K562 (cell line): ENCODE data around the gene MAPRE2. TPM values are rescaled to one million over a fixed set of nuclear protein-coding genes. Genes with fewer than 3 reads are reported as not detected.

ENCODE experiments used
- ATAC-seq: fragments of 200-7000 bp; cut with Tn5 transposase; 3 replicates; pipeline ENCODE4 v1.9.1; 2020; ENCODE audit warnings: moderate library complexity
- BruUV-seq: library from RNA; stranded (reverse); fragments of 400-500 nt; replicated peaks from 2 replicates; lab custom pipeline; 2021; lab: Mats Ljungman, UMichigan
- CTCF ChIA-PET: fragments of 300-600 bp; formaldehyde crosslinking; extraction: SDS; loops from one replicate; lab custom pipeline; 2021; ENCODE audit warnings: low intra/inter-chr PET ratio; lab: Yijun Ruan, JAX
- POLR2A ChIA-PET: fragments of 300-600, 350-650 bp; sonication (Branson Sonifier 250); formaldehyde crosslinking; extraction: SDS; loops from one replicate; lab custom pipeline; 2021; ENCODE audit warnings: antibody characterized with exemption, inconsistent platforms; lab: Yijun Ruan, JAX
- DNase-seq, 4 experiments: peaks; one replicate each; pipeline versions ENCODE4 v3.0.0 to v3.0.0-alpha.2; 2011 to 2018; ENCODE audit warnings: low spot score in 3 of 4, mixed read lengths in 3 of 4; ENCODE audit errors: extremely low read depth in 1 of 4
- FAIRE-seq: peaks from 2 replicates; lab custom pipeline; 2011; peaks lifted over from hg19 to GRCh38; lab: Jason Lieb, UNC
- H2AFZ ChIP-seq: 2 replicates; pipeline ENCODE4 v1.6.0; 2011; ENCODE audit warnings: low read depth, low read length, control low read depth, inconsistent platforms
- H3K27ac ChIP-seq: fragments of 200-600 bp; 3 replicates; pipeline ENCODE4 v1.8.0; 2011; ENCODE audit warnings: low read depth, mild to moderate bottlenecking, control low read depth, inconsistent platforms, low read length, moderate library complexity, mixed read lengths; ENCODE audit errors: extremely low read depth
- H3K27me3 ChIP-seq, 2 experiments: fragments of 300-600 bp in 1 of 2; 2 replicates in 1 of 2; 3 replicates in 1 of 2; pipeline versions ENCODE4 v1.6.0 to v1.8.0; 2011; ENCODE audit warnings: inconsistent platforms in 2 of 2, low read length in 2 of 2, mild to moderate bottlenecking in 1 of 2, mixed read lengths in 1 of 2, moderate library complexity in 1 of 2; ENCODE audit not compliant: control insufficient read depth in 2 of 2, insufficient read depth in 2 of 2
- H3K36me3 ChIP-seq: fragments of 300-600 bp; 3 replicates; pipeline ENCODE4 v1.8.0; 2011; ENCODE audit warnings: mild to moderate bottlenecking, low read length, inconsistent platforms; ENCODE audit not compliant: control insufficient read depth, insufficient read depth
- H3K4me1 ChIP-seq, 2 experiments: fragments of 200-600 bp in 1 of 2; replicated peaks in 1 of 2; 2 replicates in 1 of 2; 3 replicates in 1 of 2; pipeline versions ENCODE4 v1.5.1 to v1.8.0; 2011; ENCODE audit warnings: inconsistent platforms in 2 of 2, low read length in 2 of 2, mild to moderate bottlenecking in 1 of 2, mixed read lengths in 1 of 2, moderate library complexity in 1 of 2; ENCODE audit not compliant: control insufficient read depth in 2 of 2, insufficient read depth in 2 of 2
- H3K4me2 ChIP-seq: 2 replicates; pipeline ENCODE4 v1.6.1; 2011; ENCODE audit warnings: low read length, control low read depth, inconsistent platforms, mixed read lengths; ENCODE audit not compliant: insufficient read depth
- H3K4me3 ChIP-seq: fragments of 200-600 bp; sonication (generic), shearing (Covaris generic); 2 replicates; pipeline ENCODE4 v1.5.1; 2016; ENCODE audit warnings: control low read depth, inconsistent platforms
- H3K79me2 ChIP-seq: fragments of 200-600 bp; 3 replicates; pipeline ENCODE4 v1.8.0; 2011; ENCODE audit warnings: low read length, inconsistent platforms; ENCODE audit not compliant: control insufficient read depth, insufficient read depth
- H3K9ac ChIP-seq, 2 experiments: 2 replicates each; pipeline versions ENCODE4 v1.6.0 to v1.6.1; 2011; ENCODE audit warnings: low read depth in 2 of 2, low read length in 2 of 2, control low read depth in 1 of 2, inconsistent platforms in 1 of 2, mild to moderate bottlenecking in 1 of 2, mixed read lengths in 1 of 2; ENCODE audit not compliant: insufficient read depth in 1 of 2
- H3K9me1 ChIP-seq: one replicate; pipeline ENCODE4 v1.6.0; 2011; ENCODE audit warnings: inconsistent platforms, mild to moderate bottlenecking, low read length, moderate library complexity; ENCODE audit not compliant: control insufficient read depth, insufficient read depth
- H3K9me3 ChIP-seq: replicated peaks from 2 replicates; pipeline ENCODE4 v1.5.1; 2011; ENCODE audit warnings: low read depth, low read length, inconsistent platforms; ENCODE audit not compliant: control insufficient read depth, insufficient read depth
- H4K20me1 ChIP-seq: replicated peaks from 2 replicates; pipeline ENCODE4 v1.6.1; 2011; ENCODE audit warnings: low read length, inconsistent platforms, mixed read lengths; ENCODE audit not compliant: control insufficient read depth, insufficient read depth
- ARNT ChIP-seq, 2 experiments: fragments of 450-650 bp; IDR thresholded peaks; 2 replicates each; pipeline ENCODE4 v1.6.1; 2016; ENCODE audit warnings: mild to moderate bottlenecking in 1 of 2
- CREM ChIP-seq: IDR thresholded peaks from 2 replicates; pipeline ENCODE4 v1.6.1; 2014; ENCODE audit warnings: antibody characterized with exemption, low read depth
- DPF2 ChIP-seq: fragments of 450-650 bp; IDR thresholded peaks from 2 replicates; pipeline ENCODE4 v1.6.1; 2016
- FOSL1 ChIP-seq: fragments of 200-800 bp; sonication (Bioruptor generic); conservative IDR thresholded peaks from 2 replicates; pipeline ENCODE4 v1.6.1; 2016; ENCODE audit warnings: missing genetic modification characterization, missing compliant biosample characterization
- FOXA3 ChIP-seq, 2 experiments: fragments of 450-650 bp in 1 of 2; sonication (generic) in 1 of 2; formaldehyde crosslinking; IDR thresholded peaks in 1 of 2; conservative IDR thresholded peaks in 1 of 2; 2 replicates each; pipeline versions ENCODE4 v1.4.0 to v1.8.0; 2020 to 2022; ENCODE audit warnings: mild to moderate bottlenecking in 2 of 2, missing genetic modification reagents in 1 of 2
- HDAC1 ChIP-seq, 2 experiments: fragments of 450-650 bp; IDR thresholded peaks; 2 replicates each; pipeline ENCODE4 v1.6.1; 2016 to 2017; ENCODE audit warnings: inconsistent platforms in 1 of 2, mild to moderate bottlenecking in 1 of 2, moderate library complexity in 1 of 2
- HOXB6 ChIP-seq: fragments of 250-450 bp; sonication (Bioruptor Pico); IDR thresholded peaks from 2 replicates; pipeline ENCODE4 v1.5.1; 2022; ENCODE audit warnings: mild to moderate bottlenecking, borderline replicate concordance
- IRF2 ChIP-seq: sonication (generic); formaldehyde crosslinking; IDR thresholded peaks from 2 replicates; pipeline ENCODE4 v1.8.1; 2022; ENCODE audit warnings: mild to moderate bottlenecking, missing genetic modification reagents
- KAT8 ChIP-seq: fragments of 450-650 bp; IDR thresholded peaks from 2 replicates; pipeline ENCODE4 v1.6.1; 2016; ENCODE audit warnings: low read depth, mild to moderate bottlenecking
- LARP7 ChIP-seq: fragments of 450-650 bp; IDR thresholded peaks from 2 replicates; pipeline ENCODE4 v1.6.1; 2016
- NR3C1 ChIP-seq: sonication (generic); formaldehyde crosslinking; IDR thresholded peaks from 2 replicates; pipeline ENCODE4 v1.8.1; 2022; ENCODE audit warnings: missing genetic modification reagents
- PHTF2 ChIP-seq: fragments of 250-450 bp; sonication (Bioruptor Pico); IDR thresholded peaks from 2 replicates; pipeline ENCODE4 v1.5.0; 2021; ENCODE audit warnings: mild to moderate bottlenecking
- SMARCB1 ChIP-seq: IDR thresholded peaks from 2 replicates; pipeline ENCODE4 v1.6.1; 2011; ENCODE audit warnings: improper control_type of control experiment, low read depth; ENCODE audit not compliant: insufficient read length
- SRF ChIP-seq, 2 experiments: fragments of 250-450, 450-650 bp in 1 of 2; sonication (Bioruptor Pico) in 1 of 2; sonication (generic) in 1 of 2; formaldehyde crosslinking; IDR thresholded peaks; 2 replicates each; pipeline versions ENCODE4 v1.5.0 to v1.5.1; 2020 to 2022; ENCODE audit warnings: mild to moderate bottlenecking in 1 of 2, missing genetic modification reagents in 1 of 2
- TFAM ChIP-seq: fragments of 250-450 bp; sonication (Bioruptor Pico); conservative IDR thresholded peaks from 2 replicates; pipeline ENCODE4 v1.5.0; 2021; ENCODE audit warnings: mild to moderate bottlenecking, moderate library complexity
- WHSC1 ChIP-seq: IDR thresholded peaks from one replicate; pipeline ENCODE4 v1.6.1; 2012; ENCODE audit warnings: low read length, control low read depth, inconsistent platforms
- ZKSCAN1 ChIP-seq: fragments of 150-350 bp; IDR thresholded peaks from 2 replicates; pipeline ENCODE4 v1.6.1; 2016; ENCODE audit warnings: low read depth, low read length
- ZNF175 ChIP-seq: fragments of 200-800 bp; sonication (Bioruptor generic); IDR thresholded peaks from 2 replicates; pipeline ENCODE4 v1.6.1; 2016; ENCODE audit warnings: low read depth, mild to moderate bottlenecking, missing genetic modification characterization, missing compliant biosample characterization
- ZNF431 ChIP-seq: sonication (generic); formaldehyde crosslinking; IDR thresholded peaks from 2 replicates; pipeline ENCODE4 v1.8.0; 2022; ENCODE audit warnings: mild to moderate bottlenecking, missing genetic modification reagents
- WGBS: fragments of 100-300 bp; shearing (Covaris generic); methylation state at CpG from one replicate; pipeline ENCODE4 v1.1.6; 2016; ENCODE audit warnings: low coverage, mixed read lengths; ENCODE audit not compliant: insufficient coverage; ENCODE audit errors: missing lambda C conversion rate; 5-methylcytosine and 5-hydroxymethylcytosine counted together
- in situ Hi-C: fragments of 300-500 bp; cut with MboI; formaldehyde crosslinking; loops from 4 replicates; pipeline ENCODE4 v1.15.0; 2018; ENCODE audit warnings: inconsistent platforms, mixed read lengths
- intact Hi-C: fragments of 100-400 bp; cut with micrococcal nuclease; formaldehyde crosslinking; loops from 2 replicates; pipeline ENCODE4 v1.14.2; 2022
- polyA plus RNA-seq, 8 experiments: library from polyadenylated mRNA; depleted of rRNA in 4 of 8; stranded (reverse) in 5 of 8; unstranded in 3 of 8; fragments of >200 nt; fragmentation: Nextera tagmentation in 2 of 8; fragmentation: Illumina TruSeq in 1 of 8; extraction: Ambion mirVana in 2 of 8; extraction: Trizol in 1 of 8; gene quantifications; 2 replicates each; pipeline versions ENCODE4 v1.2.1 to v1.2.3, GENCODE V29; 2011 to 2014; ENCODE audit warnings: inconsistent platforms in 1 of 8, missing spikeins in 1 of 8
- total RNA-seq, 7 experiments: library from RNA; depleted of rRNA in 6 of 7; stranded (reverse); fragments of >200 nt in 6 of 7; fragmentation: Illumina TruSeq in 2 of 7; extraction: Trizol in 2 of 7; gene quantifications; 2 replicates each; pipeline versions ENCODE4 v1.2.1 to v1.2.3, GENCODE V29; 2011 to 2021; ENCODE audit warnings: low replicate concordance in 1 of 7
- TF ChIP-seq, protein P1 (sequence below), 2 experiments: fragments of 450-650 bp in 1 of 2; sonication (generic) in 1 of 2; formaldehyde crosslinking in 1 of 2; IDR thresholded peaks in 1 of 2; conservative IDR thresholded peaks in 1 of 2; 2 replicates each; pipeline versions ENCODE4 v1.6.1 to v1.8.1; 2016 to 2023; ENCODE audit warnings: mild to moderate bottlenecking in 2 of 2, moderate library complexity in 2 of 2, inconsistent platforms in 1 of 2, missing genetic modification reagents in 1 of 2
- TF ChIP-seq, protein P2 (sequence below), 2 experiments: fragments of 200-800 bp in 1 of 2; sonication (Bioruptor generic) in 1 of 2; sonication (generic) in 1 of 2; formaldehyde crosslinking in 1 of 2; IDR thresholded peaks in 1 of 2; conservative IDR thresholded peaks in 1 of 2; 2 replicates each; pipeline versions ENCODE4 v1.5.0 to v1.6.1; 2016 to 2020; ENCODE audit warnings: missing compliant biosample characterization in 1 of 2, missing genetic modification characterization in 1 of 2, missing genetic modification reagents in 1 of 2

MAPRE2 gene
- total and polyA plus RNA-seq, 9 of the 15 experiments (the other 6 are each of a cell fraction or from before 2014, with no cell fraction given) = 32.3 to 70.7 (median 40.7) TPM

DNA sequence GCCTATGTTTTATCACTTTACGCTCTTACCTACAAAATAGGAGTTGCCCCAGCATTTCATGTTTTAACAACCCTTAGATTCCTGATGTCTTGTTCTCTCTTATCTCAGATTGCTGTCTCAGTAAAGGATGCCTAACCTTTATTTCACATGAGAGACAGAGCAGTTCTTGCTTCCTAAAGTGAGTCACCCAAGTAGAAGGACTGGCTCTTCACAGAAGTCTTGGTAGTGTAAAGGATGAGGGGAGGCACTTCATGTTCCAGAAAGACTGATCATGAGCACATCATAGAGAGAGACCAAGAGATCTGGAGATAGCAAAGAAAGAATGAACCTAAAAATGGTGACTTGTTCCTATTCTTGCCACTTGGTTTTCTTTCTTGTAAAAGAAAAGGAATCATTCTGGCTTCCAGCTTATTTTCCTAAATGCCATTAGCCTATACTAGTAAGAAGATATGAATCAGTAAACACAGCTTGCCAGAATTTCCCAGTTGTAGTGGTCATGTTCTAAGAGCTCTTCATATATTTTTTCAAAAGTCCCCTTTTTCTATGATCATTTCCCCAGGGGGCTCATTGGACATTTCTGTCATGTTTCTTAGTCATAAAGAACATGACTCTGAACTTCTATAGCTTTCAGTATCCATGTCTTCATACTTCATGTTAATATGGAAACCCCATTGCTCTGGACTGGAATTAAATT is 54.9 kb downstream of the MAPRE2 start:
- peak in 1 of 4 experiments; percentile 35 for DNase-seq
- Histone ChIP-seq H4K20me1 (no peaks in the 10 kb centered on the region), H3K4me3 (no peak overlapping the region), H3K4me1 (peaks cover 0 to 13% of the 10 kb centered on the region in 2 experiments; a peak in 3 of 5 replicates), H3K9me3 (no peaks in the 10 kb centered on the region), H3K4me2 (no peak overlapping the region), H3K79me2 (no peaks in the 10 kb centered on the region), H3K9ac (no peak overlapping the region), H3K27me3 (no peaks in the 10 kb centered on the region), H3K36me3 (peaks cover 6% of the 10 kb centered on the region; the same call in 1 of the 3 replicates), H2AFZ (no peak overlapping the region), H3K27ac (peak overlapping the region; percentile 6; the same call in 1 of the 3 replicates), H3K9me1 (no peaks in the 10 kb centered on the region)
- intact Hi-C loops (no loop called here), in situ Hi-C loops (no loop called here)
- ChIA-PET POLR2A (interaction anchor here (0.7 to 1.6 kb wide), 5 partner anchors 9 to 1783 kb away, joined by 3 to 7 read pairs (median 5); no protein-coding TSS in a partner anchor), CTCF (no interaction called here)
- ATAC-seq = peak; percentile 65
- FAIRE-seq = no peak
- no TSS peak for BruUV-seq
- WGBS = 61% methylated on average over 1 of the region's 1 CpG
- TF ChIP-seq LARP7 = no peak
- no peak for TF ChIP-seq ZNF175 (CRISPR knock-in tag)
- TF ChIP-seq KAT8 = no peak
- TF ChIP-seq DPF2 = peak; percentile 38; the same call in 1 of the 2 replicates
- TF ChIP-seq ZNF431 = 0 out of 2 replicates have a peak, but pooled peaks have one; percentile 10
- no peak for TF ChIP-seq TFAM (CRISPR knock-in tag)
- TF ChIP-seq, protein P1, sequence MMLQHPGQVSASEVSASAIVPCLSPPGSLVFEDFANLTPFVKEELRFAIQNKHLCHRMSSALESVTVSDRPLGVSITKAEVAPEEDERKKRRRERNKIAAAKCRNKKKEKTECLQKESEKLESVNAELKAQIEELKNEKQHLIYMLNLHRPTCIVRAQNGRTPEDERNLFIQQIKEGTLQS (IDR thresholded peaks at IDR 0.05) = peak; percentile 53; the same call in 1 of the 2 replicates
- TF ChIP-seq, protein P1 (CRISPR knock-in tag; conservative IDR thresholded peaks at IDR 0.05) = no peak
- 0 out of 4 replicates have a peak, but pooled peaks of 1 of the 2 experiments have one; percentile 16 for TF ChIP-seq HDAC1 (IDR thresholded peaks at IDR 0.05)
- TF ChIP-seq, protein P2, sequence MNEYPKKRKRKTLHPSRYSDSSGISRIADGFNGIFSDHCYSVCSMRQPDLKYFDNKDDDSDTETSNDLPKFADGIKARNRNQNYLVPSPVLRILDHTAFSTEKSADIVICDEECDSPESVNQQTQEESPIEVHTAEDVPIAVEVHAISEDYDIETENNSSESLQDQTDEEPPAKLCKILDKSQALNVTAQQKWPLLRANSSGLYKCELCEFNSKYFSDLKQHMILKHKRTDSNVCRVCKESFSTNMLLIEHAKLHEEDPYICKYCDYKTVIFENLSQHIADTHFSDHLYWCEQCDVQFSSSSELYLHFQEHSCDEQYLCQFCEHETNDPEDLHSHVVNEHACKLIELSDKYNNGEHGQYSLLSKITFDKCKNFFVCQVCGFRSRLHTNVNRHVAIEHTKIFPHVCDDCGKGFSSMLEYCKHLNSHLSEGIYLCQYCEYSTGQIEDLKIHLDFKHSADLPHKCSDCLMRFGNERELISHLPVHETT (CRISPR knock-in tag; conservative IDR thresholded peaks at IDR 0.05 in 1 of 2, IDR thresholded peaks at IDR 0.05 in 1 of 2) = 0 out of 4 replicates have a peak, but pooled peaks of 1 of the 2 experiments have one; percentile 26
- TF ChIP-seq NR3C1 = no peak
- TF ChIP-seq CREM = no peak
- no peak for TF ChIP-seq ARNT (IDR thresholded peaks at IDR 0.05)
- TF ChIP-seq WHSC1 = no peak
- TF ChIP-seq FOSL1 (tag) = peak; percentile 74
- TF ChIP-seq FOXA3 (CRISPR knock-in tag; conservative IDR thresholded peaks at IDR 0.05 in 1 of 2, IDR thresholded peaks at IDR 0.05 in 1 of 2) = peak in 1 of 2 experiments; percentile 38; a peak in 1 of 4 replicates
- TF ChIP-seq PHTF2 = no peak
- no peak for TF ChIP-seq IRF2 (CRISPR knock-in tag)
- TF ChIP-seq SMARCB1 = no peak
- no peak for TF ChIP-seq ZKSCAN1
- TF ChIP-seq SRF (CRISPR knock-in tag; IDR thresholded peaks at IDR 0.05) = no peak
- TF ChIP-seq HOXB6 = no peak
